ENCODE results near the gene PRKCZ.
"Not testable (repeated sequence)": the region's sequence is repeated elsewhere in the genome, so short reads cannot be mapped to it uniquely, and the experiment has no call there.

PRKCZ gene

GRCh38 chr1:2115008-2115641, 64.9 kb downstream of the PRKCZ start:
- TF ChIP-seq MYC (IDR thresholded peaks at IDR 0.05; ENCODE audit: low read depth, low read length) (no peak), MAX (IDR thresholded peaks at IDR 0.05; ENCODE audit: low read depth, low read length) (no peak), CTCF (IDR thresholded peaks at IDR 0.05; ENCODE audit: low read depth, low read length) (no peak), POLR2A (IDR thresholded peaks at IDR 0.05; ENCODE audit: extremely low read depth, insufficient read length) (no peak)
- DNase-seq (ENCODE audit: low read depth) = no peak
- H3K4me3 ChIP-seq (ENCODE audit: low read depth, low read length) = no peak overlapping the region

- no peak overlapping the region for H3K4me3 ChIP-seq (ENCODE audit: low read depth, low read length)
- TF ChIP-seq POLR2A (IDR thresholded peaks at IDR 0.05; ENCODE audit: extremely low read depth, insufficient read length) (no peak), MYC (IDR thresholded peaks at IDR 0.05; ENCODE audit: low read depth, low read length) (no peak)
- DNase-seq (ENCODE audit: low read depth) = no peak
Observed at GRCh38 chr1:2115702-2116341, 65.6 kb downstream of the PRKCZ start.

- DNase-seq (ENCODE audit: low read depth) = no peak
- TF ChIP-seq MYC (IDR thresholded peaks at IDR 0.05; ENCODE audit: low read depth, low read length) = no peak
- no peak for TF ChIP-seq CTCF (IDR thresholded peaks at IDR 0.05; ENCODE audit: low read depth, low read length)
- TF ChIP-seq MAX (IDR thresholded peaks at IDR 0.05; ENCODE audit: low read depth, low read length) = no peak
- TF ChIP-seq POLR2A (IDR thresholded peaks at IDR 0.05; ENCODE audit: extremely low read depth, insufficient read length) = no peak
- H3K4me3 ChIP-seq (ENCODE audit: low read depth, low read length) = no peak overlapping the region
Observed at GRCh38 chr1:2119886-2120285, 69.7 kb downstream of the PRKCZ start.

- TF ChIP-seq MAX (IDR thresholded peaks at IDR 0.05; ENCODE audit: low read depth, low read length) (no peak), POLR2A (IDR thresholded peaks at IDR 0.05; ENCODE audit: extremely low read depth, insufficient read length) (no peak)
- H3K4me3 ChIP-seq (ENCODE audit: low read depth, low read length) = no peak overlapping the region
- DNase-seq (ENCODE audit: low read depth) = no peak
Observed at GRCh38 chr1:2121101-2121691, 71.0 kb downstream of the PRKCZ start.

- H3K4me3 ChIP-seq (ENCODE audit: low read depth, low read length); DNase-seq (ENCODE audit: low read depth): not testable (repeated sequence)
Observed at GRCh38 chr1:2121794-2122193, 71.6 kb downstream of the PRKCZ start.

- no peak overlapping the region for H3K4me3 ChIP-seq (ENCODE audit: low read depth, low read length)
- TF ChIP-seq MYC (IDR thresholded peaks at IDR 0.05; ENCODE audit: low read depth, low read length) = no peak
- TF ChIP-seq POLR2A (IDR thresholded peaks at IDR 0.05; ENCODE audit: extremely low read depth, insufficient read length) = no peak
- no peak for TF ChIP-seq CTCF (IDR thresholded peaks at IDR 0.05; ENCODE audit: low read depth, low read length)
- no peak for TF ChIP-seq MAX (IDR thresholded peaks at IDR 0.05; ENCODE audit: low read depth, low read length)
- DNase-seq (ENCODE audit: low read depth) = no peak
Observed at GRCh38 chr1:2124446-2125198, 74.4 kb downstream of the PRKCZ start.

All from NB4 (cell line).